Measurements from ENCODE around the gene HLA-DOB. TPM values are rescaled to one million over a fixed set of nuclear protein-coding genes. Genes with fewer than 3 reads are reported as not detected.

HLA-DOB gene
- total RNA-seq, 1 donor: not detected

DNA sequence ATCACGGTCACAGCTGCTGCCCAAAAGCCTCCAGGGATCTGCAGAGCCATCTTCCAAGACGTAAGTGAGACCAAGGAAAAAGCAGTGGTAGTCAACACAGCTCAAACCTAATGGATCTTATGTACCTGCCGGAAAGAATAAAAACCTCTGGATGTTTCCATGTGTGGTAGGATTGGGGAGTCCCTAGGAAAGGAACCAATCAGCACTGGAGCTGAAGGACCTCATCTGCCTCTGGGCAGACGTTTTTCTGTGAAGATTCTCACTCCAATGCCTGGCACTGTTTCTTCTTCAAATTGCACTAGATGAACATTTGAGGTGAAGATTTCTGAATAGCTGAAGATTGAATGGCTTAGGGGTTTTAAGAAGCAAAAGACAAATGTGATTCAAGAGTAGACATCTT is 53.4 kb downstream of the HLA-DOB start, which contains the start of gene HLA-DQB2:
HLA-DQB2 (minus strand) TSS at position 112 of the 400 bp plus-strand sequence; CDS start at position 50, 62 bp downstream.
- no peak for DNase-seq (ENCODE audit: low read depth)
- TF ChIP-seq, protein P1, sequence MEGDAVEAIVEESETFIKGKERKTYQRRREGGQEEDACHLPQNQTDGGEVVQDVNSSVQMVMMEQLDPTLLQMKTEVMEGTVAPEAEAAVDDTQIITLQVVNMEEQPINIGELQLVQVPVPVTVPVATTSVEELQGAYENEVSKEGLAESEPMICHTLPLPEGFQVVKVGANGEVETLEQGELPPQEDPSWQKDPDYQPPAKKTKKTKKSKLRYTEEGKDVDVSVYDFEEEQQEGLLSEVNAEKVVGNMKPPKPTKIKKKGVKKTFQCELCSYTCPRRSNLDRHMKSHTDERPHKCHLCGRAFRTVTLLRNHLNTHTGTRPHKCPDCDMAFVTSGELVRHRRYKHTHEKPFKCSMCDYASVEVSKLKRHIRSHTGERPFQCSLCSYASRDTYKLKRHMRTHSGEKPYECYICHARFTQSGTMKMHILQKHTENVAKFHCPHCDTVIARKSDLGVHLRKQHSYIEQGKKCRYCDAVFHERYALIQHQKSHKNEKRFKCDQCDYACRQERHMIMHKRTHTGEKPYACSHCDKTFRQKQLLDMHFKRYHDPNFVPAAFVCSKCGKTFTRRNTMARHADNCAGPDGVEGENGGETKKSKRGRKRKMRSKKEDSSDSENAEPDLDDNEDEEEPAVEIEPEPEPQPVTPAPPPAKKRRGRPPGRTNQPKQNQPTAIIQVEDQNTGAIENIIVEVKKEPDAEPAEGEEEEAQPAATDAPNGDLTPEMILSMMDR (IDR thresholded peaks at IDR 0.05; ENCODE audit: insufficient read depth, low read length): no peak
- no peak within 1 kb of the TSS for H3K4me3 ChIP-seq (ENCODE audit: low read depth, low read length)

Other genes starting within 250 kb of the HLA-DOB start
- gene HLA-DRB1, start 227.2 kb downstream of the HLA-DOB start, total RNA-seq (ENCODE audit: low replicate concordance): 0.09 and 0.90 TPM in 2 replicates
- gene HLA-DQA1, start 179.6 kb downstream of the HLA-DOB start, total RNA-seq (ENCODE audit: low replicate concordance): not detected in 2 replicates
- not detected in 2 replicates for gene HLA-DQB1, start 150.3 kb downstream of the HLA-DOB start, total RNA-seq (ENCODE audit: low replicate concordance)
- gene HLA-DQA2, start 75.6 kb downstream of the HLA-DOB start, total RNA-seq (ENCODE audit: low replicate concordance): not detected in 2 replicates
- gene HLA-DQB2, start 53.5 kb downstream of the HLA-DOB start, total RNA-seq (ENCODE audit: low replicate concordance): not detected in 2 replicates
- 12.4 and 17.0 TPM in 2 replicates for gene TAP2, start 21.7 kb upstream of the HLA-DOB start, total RNA-seq (ENCODE audit: low replicate concordance)
- gene PSMB8, start 27.0 kb upstream of the HLA-DOB start, total RNA-seq (ENCODE audit: low replicate concordance): 36.2 and 38.0 TPM in 2 replicates
- 11.9 and 25.2 TPM in 2 replicates for gene TAP1, start 36.7 kb upstream of the HLA-DOB start, total RNA-seq (ENCODE audit: low replicate concordance)
- gene PSMB9, start 37.2 kb upstream of the HLA-DOB start, total RNA-seq (ENCODE audit: low replicate concordance): 10.8 and 11.5 TPM in 2 replicates
- gene HLA-DMB, start 124.0 kb upstream of the HLA-DOB start, total RNA-seq (ENCODE audit: low replicate concordance): 0.09 TPM in 1 of 2 replicates, not detected in the other
- gene HLA-DMA, start 136.1 kb upstream of the HLA-DOB start, total RNA-seq (ENCODE audit: low replicate concordance): 1.6 and 2.1 TPM in 2 replicates
- gene BRD2, start 151.6 kb upstream of the HLA-DOB start, total RNA-seq (ENCODE audit: low replicate concordance): 145 and 157 TPM in 2 replicates
- not detected in 2 replicates for gene HLA-DOA, start 192.6 kb upstream of the HLA-DOB start, total RNA-seq (ENCODE audit: low replicate concordance)

Measured in fibroblast of the aortic adventitia (primary cell).